NCI-H345 treated with DMSO at 0.1 percent for 48 hours (cell line): ENCODE measurements around the gene CCDC185.
"Not testable (repeated sequence)": the region's sequence is repeated elsewhere in the genome, so short reads cannot be mapped to it uniquely, and the experiment has no call there.

ENCODE experiments used
- DNase-seq: peaks from one replicate; lab custom pipeline; 2025; ENCODE audit not compliant: unreplicated experiment; lab: John Stamatoyannopoulos, UW

CCDC185 gene

DNA sequence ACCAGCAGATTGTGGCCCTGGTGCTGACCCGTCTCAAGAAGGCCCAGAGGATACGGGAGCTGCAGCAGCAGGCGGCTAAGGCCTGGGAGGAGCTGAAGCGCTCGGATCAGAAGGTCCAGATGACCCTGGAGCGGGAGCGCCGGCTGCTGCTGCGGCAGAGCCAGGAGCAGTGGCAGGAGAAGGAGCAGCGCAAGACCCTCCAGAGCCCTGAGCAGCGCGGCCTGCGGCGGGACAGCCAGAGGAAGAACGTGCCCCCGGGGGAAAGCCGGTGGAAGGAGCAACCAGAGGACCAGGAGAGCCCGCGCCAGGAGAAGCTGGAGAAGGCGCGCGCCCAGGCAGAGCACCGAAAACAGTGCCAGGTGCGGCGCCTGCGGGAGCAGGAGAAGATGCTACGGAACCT lies 1.0 kb downstream of the CCDC185 start:
- no peak for DNase-seq

GRCh38 chr1:223394706-223395105 lies 1.5 kb downstream of the CCDC185 start:
- DNase-seq: no peak

GRCh38 chr1:223399393-223399792 lies 6.2 kb downstream of the CCDC185 start:
- DNase-seq: not testable (repeated sequence)

DNA sequence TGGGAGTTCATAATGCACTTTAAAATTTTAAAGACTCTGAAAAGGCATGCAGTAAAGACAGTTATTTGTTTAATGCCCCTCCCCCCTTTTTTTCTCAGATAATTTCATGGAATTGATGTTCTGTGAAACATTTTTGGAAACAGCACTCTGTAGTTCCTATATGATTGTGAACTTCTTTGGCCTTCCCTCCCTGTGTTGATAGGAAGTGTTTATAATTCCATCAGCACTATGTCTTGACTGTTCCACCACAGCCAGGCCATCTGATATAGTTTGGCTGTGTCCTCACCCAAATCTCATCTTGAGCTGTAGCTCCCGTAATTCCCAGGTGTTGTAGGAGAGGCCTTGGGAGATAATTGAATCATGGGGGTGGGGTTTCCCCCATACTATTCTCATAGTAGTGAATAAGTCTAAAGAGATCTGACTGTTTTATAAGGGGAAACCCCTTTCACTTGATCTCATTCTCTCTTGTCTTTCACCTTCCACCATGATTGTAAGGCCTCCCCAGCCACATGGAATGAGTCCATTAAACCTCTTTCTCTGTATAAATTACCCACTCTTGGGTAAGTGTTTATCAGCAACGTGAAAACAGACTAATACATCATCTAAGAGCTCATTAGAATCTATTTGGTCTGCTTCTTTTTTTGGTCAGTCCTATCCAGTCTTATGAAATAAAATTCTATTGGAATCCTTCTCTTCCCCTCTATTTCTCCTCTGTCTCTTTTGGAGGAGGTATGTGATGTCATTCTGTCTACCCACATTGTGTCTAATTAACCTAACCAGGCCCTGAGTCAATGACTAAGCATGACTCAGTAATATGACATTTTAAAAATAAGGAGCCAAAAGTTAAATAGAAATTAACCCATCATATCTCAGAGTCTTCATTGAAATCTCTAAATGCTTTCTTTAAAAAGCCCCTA lies 8.9 kb downstream of the CCDC185 start:
- DNase-seq: no peak

DNA sequence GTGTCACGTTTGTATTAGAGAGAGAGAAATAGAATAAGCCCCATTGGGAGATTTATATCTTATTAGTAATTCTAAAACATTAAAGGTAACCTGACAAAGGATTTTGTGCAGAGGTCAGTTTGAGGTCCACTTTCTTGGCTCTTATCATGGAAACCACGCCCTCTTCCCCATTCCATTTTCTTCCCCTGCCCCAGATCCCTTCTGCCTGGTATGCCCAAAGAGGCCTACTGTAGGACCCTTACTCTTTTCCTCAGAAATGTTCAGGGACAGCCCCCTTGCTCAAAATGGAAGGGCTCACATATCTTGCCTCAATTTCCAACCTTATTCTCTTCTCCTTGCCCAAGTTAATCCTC lies 9.6 kb downstream of the CCDC185 start:
- no peak for DNase-seq

DNA sequence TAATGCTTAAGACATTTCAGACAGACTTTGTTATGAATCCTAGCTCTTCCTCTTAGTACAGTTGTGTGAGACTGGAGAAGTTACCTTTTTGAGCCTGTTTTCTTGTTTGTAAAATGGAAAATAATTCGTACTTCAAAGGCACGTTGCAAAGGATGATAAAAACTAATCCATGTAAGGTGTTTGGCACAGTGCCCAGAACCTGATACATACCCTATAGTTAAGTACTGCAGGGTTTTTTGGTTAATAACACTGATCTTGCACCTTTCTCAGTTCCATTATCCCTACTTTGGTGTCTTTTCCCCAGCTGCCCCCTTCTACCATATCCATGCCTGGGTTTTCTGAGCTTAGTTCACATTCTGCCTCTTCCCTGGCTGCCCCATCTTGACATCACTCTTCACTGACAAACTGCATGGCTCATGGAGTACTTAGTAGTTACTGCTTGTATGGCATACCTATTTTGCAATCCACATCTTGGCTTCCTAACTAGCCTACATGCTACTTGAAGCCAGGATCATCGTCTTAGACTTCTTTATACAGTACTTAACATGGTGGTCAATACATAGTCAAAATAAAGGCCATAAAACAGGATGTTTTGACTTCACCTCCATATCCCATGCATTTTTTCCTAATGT lies 10.1 kb downstream of the CCDC185 start:
- DNase-seq: peak; percentile 37

DNA sequence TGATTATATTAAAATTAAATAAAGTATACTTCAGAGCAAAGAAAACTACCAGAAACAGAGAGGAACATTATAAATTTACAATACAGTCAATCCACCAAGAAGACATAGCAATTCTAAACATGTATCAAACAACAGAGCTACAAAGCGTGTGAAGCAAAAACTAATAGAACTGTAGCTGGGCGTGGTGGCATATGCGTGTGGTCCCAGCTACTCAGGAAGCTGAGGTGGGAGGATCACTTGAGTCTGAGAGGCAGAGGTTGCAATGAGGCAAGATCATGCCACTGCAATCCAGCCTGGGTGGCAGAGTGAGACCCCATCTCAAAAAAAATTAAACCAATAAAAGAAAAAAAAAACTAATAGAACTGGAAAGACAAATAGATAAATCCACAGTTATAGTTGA lies 12.3 kb downstream of the CCDC185 start:
- DNase-seq: no peak

- no peak for DNase-seq
These were observed 16.8 kb downstream of the CCDC185 start for GRCh38 chr1:223410036-223410435.

DNA sequence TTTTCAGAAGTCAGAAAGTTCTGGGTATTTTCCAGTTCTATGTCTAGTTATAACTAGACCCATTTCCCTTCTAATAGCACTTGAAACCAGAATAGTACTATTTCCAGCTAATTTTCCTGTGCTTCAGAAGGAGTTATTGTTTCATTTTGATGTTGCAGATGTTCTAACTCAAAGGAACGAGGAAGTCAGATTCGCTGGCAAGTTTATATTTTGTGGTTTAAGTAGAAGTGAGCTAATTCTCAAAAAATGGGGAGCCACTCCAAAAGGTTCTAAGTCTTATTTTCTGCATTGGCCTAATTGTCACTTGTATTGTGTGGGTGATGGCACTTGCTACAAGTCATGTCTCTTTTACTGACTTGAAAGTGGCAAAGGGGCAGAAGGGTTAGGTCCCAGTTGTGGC lies 18.1 kb downstream of the CCDC185 start:
- no peak for DNase-seq

DNA sequence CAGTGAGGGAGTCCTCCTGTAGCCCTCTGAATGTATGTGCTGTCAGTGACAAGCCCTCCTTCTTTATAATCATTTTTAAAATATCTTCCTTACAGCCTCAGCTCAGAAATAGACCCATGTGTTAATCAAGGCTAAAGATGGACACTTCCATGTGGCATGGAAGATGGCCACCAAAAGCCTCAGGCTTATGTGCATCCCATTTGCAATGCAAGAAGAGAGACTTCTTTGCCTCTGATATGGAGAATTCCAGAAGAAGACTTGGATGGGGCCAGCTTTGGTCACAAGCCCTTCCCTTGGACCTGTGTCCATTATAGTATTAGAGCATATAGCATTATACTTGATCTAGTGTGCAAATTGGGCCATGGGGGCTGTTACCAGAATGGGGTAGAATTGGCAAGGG lies 18.5 kb downstream of the CCDC185 start:
- DNase-seq: no peak

DNA sequence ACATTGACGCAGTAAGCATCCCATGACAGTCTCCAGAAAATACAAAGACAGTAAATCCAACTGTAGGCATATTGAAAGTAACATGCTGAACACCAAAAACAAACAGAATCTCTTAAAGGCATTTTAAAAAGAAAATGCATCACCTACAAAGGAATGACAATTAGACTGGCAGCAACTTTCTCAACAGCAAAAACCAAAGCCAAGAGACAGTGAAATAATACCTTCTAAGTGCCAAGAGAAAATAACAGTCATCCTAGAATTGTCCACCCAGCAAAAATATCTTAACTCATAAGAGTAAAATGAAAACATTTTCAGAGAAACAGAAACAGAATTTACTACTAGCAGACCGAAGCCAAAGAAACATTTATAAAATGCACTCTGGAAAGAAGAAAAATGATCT lies 20.0 kb downstream of the CCDC185 start:
- no peak for DNase-seq

GRCh38 chr1:223417444-223417843 lies 24.2 kb downstream of the CCDC185 start:
- no peak for DNase-seq

DNA sequence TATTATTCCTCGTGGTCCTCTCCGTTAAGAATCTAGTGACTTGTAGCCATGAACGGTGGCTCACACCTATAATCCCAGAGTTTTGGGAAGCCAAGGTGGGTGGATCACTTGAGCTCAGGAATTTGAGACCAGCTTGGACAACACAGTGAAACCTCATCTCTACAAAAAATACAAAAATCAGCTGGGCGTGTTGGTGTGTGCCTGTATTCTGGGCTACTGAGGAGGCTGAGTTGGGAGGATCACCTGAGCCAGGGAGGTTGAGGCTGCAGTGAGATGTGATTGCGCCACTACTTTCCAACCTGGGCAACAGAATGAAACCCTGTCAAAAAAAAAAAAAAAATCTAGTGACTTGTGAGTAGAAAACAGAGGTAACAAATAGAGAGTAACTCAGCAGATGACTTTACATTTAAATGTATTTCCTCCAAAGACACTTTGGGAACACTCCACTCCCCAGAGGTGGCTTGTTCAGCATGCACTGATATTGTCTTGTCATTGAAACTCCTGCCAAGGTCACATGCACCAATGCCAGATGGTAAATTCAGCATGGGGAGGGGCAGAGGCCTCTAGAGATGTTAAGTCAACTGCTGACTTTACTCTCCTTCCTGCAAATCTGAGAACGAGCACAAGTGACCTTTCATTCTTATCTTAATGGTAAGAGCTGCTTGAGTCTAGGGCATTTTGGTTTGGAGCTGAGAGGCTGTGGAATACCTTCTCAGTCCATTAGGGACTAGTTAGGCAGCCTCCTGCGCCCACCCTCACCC lies 24.9 kb downstream of the CCDC185 start:
- DNase-seq: no peak

DNA sequence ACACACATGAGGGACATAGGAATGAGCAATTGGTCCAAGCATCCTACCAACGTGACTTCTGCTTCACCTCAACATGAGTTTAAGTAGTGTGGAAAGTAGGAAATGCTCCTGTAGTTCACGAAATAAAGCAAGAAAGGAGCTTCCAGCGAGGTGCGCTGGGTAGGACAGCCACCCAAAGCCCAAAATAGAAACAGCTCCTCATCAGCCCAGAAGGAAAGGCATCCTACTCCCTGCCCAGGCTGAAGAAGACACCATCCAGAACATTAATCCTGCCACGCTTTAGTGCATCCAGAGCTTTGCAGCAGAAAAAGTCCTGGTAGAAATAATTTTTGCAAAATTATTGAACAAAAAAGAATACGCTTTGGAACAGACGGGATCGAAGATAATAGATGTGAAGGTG lies 25.9 kb downstream of the CCDC185 start:
- no peak for DNase-seq

GRCh38 chr1:223419561-223419960 lies 26.3 kb downstream of the CCDC185 start:
- DNase-seq: no peak

DNA sequence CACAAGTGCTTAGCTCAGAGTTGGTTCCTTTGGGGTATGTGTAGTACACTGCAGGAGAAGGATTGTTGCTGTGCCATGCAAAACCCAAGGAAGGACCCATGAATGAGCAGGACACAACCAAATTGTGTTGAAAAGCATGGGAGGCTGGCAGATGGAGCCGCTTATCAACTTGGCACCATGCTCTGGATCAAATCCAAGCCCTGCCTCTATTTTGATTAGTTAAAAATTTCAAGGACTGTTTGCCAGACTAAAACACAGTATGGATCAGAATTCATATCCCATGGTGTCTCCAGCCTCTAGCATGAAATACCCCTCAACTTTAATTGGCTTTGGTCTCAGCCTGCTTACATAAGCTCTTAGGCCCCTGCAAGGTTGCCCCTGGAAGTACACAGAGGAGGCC lies 27.8 kb downstream of the CCDC185 start:
- no peak for DNase-seq

- no peak for DNase-seq
These were observed 28.5 kb downstream of the CCDC185 start for GRCh38 chr1:223421676-223422075.

DNA sequence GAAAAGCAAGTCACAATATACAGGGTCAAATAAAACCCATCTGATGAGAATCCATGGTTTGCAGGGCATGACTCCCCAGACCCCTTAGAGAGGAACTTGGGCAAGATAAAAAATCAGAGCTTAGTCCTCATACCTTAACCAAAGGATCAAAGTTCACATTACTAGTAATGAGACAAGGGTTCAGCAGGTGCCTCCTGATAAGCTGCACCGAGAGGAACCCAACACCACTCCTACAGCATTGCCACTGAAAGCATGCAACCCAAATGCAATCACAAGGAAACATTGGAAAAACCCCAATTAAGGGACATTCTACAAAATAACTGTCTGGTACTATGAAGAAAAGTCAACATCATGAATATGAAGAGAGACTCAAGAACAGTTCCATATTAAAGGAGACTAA lies 29.7 kb downstream of the CCDC185 start:
- DNase-seq: no peak

GRCh38 chr1:223423641-223424233 lies 30.5 kb downstream of the CCDC185 start:
- DNase-seq: no peak

DNA sequence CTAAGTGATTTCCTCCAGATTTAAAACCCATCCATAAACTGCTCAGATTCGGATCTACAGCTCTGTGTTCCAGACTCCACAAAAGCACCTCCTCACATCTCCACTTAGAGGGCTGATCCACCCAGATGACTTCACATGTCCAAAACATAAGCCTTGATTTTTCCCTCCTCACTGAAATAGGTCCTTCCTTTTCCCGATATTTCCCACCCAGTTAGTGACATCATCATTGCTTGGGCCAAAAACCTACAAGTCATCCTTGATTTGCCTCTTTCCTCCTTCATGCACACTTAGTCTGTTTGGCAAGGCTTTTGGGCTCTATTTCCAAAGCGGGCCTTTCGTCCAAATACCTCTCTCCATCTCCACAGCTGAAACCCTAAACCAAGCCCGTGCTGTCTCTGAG lies 32.3 kb downstream of the CCDC185 start:
- DNase-seq: no peak

GRCh38 chr1:223426936-223427335 lies 33.7 kb downstream of the CCDC185 start:
- no peak for DNase-seq
